Subcutaneous adipose tissue (tissue), 4 donors: ENCODE results near the gene KLF7. TPM values are rescaled to one million over a fixed set of nuclear protein-coding genes. Genes with fewer than 3 reads are reported as not detected.

Experiments used
- CTCF ChIP-seq: fragments of 450-650 bp; IDR thresholded peaks from one replicate; pipeline ENCODE4 v1.5.1; 2016; ENCODE audit warnings: low read depth, mild to moderate bottlenecking, control low read depth, antibody characterized with exemption, moderate library complexity
- total RNA-seq, 4 donors: library from RNA; depleted of rRNA; stranded (reverse); fragments of >200 nt; gene quantifications; one replicate each; pipeline ENCODE4 v1.1.0, GENCODE V29; 2016

Gene KLF7
- total RNA-seq, 4 donors from 2014 or later = 25.7 to 34.1 (median 28.7) TPM

- TF ChIP-seq CTCF = no peak
Measured at GRCh38 chr2:207138627-207139297, 27.0 kb downstream of the KLF7 start.

- no peak for TF ChIP-seq CTCF
Measured at GRCh38 chr2:207137596-207138337, 28.0 kb downstream of the KLF7 start.

DNA sequence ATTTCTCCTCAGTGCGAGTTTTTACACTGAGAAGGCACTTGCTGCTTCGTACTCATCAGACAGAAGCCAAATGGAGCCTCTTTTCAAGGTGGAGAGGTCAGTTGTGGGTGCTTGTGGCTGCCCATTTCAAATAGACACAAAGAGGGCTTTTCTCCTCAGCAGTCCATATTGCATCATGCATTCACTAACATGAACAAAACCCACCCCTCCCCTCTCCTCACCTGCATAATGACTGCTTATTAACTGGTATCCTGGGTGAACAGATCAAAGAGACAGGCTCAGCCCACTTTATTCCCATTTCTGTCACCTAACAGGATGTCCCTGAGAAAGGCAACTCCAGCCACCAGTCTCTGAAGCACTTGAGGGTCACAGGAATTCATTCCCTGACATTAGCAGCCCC, 28.9 kb downstream of the KLF7 start:
- no peak for TF ChIP-seq CTCF

DNA sequence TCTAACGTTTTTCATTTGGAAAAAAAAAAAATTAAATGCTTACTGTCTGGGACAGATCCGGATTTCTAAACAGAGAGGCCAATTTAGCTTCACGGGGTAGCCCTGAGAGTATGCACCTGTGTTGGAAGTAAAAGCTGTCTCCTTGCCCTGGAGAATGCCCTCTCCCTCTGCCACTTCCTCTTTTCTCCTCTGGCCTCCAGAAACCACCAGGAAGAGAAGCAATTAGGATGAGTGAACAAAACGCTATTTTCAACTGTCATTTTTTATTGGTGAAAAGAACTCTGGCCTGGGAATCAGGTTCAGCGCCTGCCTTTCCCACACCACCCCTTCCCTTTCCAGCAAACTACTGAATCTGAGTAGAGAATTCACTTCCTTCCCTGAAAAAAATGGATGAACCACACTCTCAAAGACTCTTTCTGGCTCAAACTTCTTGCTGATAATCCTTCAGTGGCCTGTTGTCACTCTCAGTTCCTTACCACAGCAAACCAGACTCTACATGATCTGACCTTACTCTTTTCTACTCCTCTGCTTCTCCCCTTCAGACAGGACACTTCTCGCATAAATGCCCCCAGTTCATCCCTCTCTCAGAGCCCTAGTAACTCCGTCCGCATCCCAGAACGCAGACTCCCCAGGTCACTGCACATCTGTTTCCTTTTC, 29.8 kb downstream of the KLF7 start:
- no peak for TF ChIP-seq CTCF

DNA sequence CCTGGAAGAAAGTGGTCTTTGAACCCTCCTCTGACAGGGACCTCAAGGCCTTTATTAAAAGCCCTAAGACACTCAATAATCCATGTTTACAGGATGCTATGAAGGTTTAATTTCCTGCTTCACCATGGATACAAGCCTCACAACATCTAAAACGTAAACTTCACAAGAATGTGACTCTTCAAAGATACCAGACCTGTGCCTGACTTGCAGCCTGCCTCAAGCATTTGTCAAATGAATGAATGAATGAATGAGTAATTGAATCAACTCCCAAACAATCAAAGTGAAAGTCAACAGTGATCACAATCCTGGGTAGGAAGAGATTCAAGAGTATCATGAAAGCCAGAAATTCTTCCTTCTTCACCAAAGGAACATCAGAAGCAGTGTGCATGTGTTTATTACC, 30.4 kb downstream of the KLF7 start:
- TF ChIP-seq CTCF = no peak

GRCh38 chr2:207133820-207134519, 31.8 kb downstream of the KLF7 start:
- no peak for TF ChIP-seq CTCF

DNA sequence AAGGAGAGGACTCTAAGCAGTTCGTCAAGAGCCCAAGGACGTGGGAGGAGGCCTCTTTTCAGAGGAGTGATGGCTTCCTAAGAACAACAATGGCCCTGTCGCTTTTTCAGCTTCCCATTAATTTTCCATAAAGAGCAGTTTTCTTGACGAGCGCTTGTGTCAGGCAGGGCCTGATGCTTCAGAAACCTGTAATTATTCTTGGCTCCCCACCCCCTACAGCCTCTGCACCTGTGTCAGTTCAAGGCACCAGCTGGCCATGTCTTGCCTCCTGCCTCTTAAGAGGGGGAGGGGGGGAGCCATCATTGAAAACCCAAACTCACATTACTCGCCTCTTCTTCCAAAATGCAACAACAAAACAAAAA, 32.3 kb downstream of the KLF7 start:
- TF ChIP-seq CTCF = no peak
